IPS-NIHi11 (cell line): ENCODE data around the gene KRR1.

Experiments used
- DNase-seq: peaks from one replicate; pipeline ENCODE4 v3.0.0; 2012; ENCODE audit warnings: mixed read lengths, low spot score

KRR1 gene

GRCh38 chr12:75511116-75512048 lies at the start of gene KRR1:
Gene KRR1, minus strand, starts transcription at chr12:75511609. Its CDS starts 12 bp downstream, at chr12:75511597.
- peak; percentile 89 for DNase-seq

GRCh38 chr12:75560167-75560566 lies 48.8 kb upstream of the KRR1 start:
- DNase-seq, result peak; percentile 16

DNA sequence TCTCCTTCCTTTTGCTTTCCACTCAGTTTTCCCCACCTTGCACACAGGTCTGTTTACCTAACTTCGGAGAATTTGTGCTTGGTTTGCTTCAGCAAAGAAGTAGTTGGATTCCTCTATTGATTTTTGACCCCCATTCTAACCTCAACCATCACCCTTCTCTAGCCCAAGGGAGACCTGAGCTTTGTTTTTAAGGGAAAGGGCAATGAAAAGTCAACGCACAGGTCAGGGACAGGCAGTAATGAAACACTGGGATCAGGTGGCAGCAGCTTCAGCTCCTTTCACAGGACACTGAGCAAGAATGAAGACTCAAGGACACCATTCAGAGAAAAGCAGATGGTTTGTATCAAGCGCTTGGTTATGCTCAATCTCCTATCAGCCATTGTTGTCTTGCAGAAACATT lies 46.9 kb upstream of the KRR1 start:
- DNase-seq, result no peak

- no peak for DNase-seq
Observed at GRCh38 chr12:75556311-75556899, 45.0 kb upstream of the KRR1 start.

GRCh38 chr12:75554556-75554880 lies 43.1 kb upstream of the KRR1 start:
- no peak for DNase-seq

DNA sequence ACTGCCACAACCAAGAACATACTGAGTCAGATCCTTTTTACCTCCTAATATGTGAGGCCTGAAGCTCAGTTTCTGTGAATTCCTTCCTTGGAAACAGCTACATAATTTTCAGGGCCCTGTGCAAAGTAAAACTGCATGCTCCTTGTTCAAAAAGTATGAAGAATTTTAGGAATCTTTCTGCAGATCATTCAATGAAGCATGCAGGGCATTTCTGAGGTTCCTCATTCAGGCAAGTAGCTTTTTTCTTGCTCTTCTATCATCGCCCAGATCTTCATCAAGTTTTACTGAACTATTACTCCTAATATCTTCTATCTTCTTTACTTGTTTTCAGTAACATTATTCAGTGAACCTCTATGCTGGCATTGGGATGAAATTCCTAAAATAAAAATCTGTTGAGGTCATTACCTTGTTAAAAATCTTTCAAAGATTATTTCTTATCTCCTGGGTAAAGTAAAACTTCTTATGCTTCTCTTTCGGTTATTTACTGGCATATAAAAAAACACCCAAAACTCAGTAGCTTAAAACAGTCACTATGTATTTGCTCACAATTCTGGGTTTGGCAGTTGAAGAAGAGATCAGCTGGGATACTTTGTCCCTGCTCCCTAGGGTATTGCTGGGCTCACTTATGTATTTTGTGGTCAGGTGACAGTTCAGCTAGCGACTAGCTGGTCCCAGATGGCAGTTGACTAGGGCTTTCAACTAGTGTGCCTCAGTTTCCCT lies 42.6 kb upstream of the KRR1 start:
- DNase-seq, result no peak

GRCh38 chr12:75553398-75553797 lies 42.0 kb upstream of the KRR1 start:
- no peak for DNase-seq

DNA sequence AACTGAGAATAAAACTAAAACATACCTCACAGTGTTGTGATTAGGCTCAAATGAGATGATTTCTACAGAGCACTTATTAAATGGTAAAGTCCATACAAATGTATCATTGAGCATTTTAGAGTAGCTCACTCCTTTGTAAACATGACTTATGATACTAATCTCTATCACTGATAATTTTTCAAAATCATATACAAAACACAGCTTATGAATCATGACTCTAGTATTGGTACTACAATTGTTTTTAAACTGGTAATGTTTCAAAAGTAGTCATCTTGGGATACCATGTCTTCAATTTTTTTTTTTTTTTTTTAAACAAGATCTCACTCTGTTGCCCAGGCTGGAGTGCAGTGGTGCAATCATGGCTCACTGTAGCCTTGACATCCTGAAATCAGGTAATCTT lies 40.1 kb upstream of the KRR1 start:
- DNase-seq, result no peak

DNA sequence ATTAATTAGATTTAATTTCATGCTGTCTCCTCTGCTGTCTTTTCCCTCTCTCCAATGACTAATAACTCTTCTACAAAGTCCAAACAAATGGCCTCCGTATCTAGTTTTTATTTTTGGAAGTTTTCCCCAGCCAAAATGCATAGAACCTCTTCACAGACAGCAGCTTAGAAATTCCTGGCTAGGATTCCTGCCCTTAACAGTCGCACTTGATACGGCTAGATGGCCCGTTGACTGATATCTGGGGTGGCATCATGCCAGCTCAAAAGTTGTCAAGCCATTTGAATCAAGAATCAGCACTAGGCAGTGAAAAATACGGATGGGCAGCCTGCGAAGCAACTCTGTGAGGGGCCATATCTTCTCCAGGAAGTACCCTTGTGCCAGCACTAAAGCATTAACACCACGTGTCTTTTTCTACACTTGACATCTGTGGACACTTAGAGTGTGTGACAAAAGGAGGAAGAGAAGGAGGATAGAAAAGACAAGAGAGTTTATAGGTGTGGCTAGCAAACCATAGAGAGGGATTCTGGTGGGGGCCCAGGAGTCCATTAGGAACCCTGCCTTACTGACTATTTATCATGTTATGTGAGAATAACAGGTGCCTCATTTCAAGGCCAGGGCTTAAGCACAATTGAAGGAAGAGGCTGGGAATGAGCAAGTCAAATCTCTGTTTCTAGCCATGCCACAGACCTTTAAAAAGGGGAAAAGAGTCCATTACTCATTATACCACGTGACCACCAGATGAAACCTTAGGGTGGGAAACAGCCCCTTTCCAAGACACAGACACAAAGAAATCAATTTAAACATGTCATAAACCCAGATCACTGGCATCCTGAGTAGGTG lies 39.2 kb upstream of the KRR1 start:
- no peak for DNase-seq

- no peak for DNase-seq
Observed at GRCh38 chr12:75549989-75550388, 38.6 kb upstream of the KRR1 start.

DNA sequence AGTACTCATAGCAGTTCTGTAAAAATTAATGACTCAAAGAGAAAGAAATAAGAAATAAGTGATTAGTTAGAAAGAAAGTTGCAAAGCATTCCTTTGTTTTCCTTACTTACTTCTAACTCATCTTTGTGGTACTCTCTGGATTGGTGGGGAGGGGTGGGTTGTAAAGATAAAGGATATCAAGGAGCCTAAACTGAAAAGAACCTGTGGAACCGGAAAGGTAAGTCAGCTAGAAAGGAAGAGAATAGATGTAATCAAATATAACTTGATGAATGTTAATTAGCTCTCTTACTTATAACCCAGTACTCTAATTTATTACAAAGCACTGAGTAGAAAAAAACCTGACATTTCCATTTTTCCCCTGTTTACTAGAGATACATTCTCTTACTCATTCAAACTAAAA lies 37.5 kb upstream of the KRR1 start:
- no peak for DNase-seq

- DNase-seq, result no peak
Observed at GRCh38 chr12:75545636-75546035, 34.2 kb upstream of the KRR1 start.

- DNase-seq, result no peak
Observed at GRCh38 chr12:75543529-75543928, 32.1 kb upstream of the KRR1 start.

DNA sequence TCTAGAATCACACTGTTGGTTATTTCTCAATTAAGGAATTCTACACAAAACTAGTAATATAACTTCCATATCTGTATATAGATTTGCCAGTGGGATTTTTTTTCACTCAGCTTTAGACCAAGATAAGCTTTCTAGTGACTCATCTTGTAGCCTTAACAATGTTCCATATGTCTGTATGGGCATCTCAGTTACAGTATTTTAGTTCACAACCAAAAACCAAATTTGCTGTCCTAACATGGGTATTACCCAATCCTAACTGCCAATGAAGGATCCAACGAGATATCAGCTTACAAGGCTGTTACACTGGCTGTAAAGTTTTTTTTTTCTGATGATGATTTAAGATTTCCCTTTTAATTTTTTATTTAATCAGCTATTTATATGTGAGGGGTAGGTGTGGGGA lies 31.5 kb upstream of the KRR1 start:
- DNase-seq, result no peak

GRCh38 chr12:75539889-75540288 lies 28.5 kb upstream of the KRR1 start:
- no peak for DNase-seq

- DNase-seq, result no peak
Observed at GRCh38 chr12:75533239-75533638, 21.8 kb upstream of the KRR1 start.

DNA sequence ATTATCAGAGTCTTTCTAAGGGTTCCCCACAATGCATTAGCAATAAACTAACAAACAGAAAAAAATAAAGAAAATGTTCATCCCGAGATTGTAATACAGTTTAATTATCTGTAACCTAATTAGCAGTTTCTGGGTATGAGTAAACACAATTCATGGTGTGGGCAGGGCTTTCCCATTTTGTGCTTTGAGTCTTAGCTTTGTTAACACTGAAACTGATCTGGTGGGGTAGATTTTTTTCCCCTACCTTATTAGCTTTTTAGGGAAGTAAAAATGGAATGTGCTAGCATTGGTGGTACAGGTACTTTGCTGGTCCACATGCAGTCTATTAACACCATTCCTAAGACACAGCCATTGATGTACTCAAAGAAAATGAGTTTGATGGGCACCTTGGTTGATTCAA lies 18.4 kb upstream of the KRR1 start:
- no peak for DNase-seq

DNA sequence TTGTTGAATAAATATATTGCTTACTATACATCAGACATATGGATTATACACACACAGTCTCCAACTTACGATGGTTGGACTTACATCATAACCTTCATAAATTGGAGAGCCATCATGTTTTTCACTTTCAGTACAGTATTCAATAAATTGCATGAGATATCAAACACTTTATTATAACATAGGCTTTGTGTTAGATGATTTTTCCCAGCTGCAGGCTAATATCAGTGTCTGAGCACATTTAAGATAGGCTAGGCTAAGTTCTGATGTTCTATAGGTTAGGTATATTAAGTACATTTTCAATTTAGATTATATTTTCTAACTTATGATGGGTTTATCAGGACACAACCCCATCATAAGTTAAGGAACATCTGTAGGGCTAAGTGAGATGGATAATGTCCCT lies 17.9 kb upstream of the KRR1 start:
- no peak for DNase-seq

DNA sequence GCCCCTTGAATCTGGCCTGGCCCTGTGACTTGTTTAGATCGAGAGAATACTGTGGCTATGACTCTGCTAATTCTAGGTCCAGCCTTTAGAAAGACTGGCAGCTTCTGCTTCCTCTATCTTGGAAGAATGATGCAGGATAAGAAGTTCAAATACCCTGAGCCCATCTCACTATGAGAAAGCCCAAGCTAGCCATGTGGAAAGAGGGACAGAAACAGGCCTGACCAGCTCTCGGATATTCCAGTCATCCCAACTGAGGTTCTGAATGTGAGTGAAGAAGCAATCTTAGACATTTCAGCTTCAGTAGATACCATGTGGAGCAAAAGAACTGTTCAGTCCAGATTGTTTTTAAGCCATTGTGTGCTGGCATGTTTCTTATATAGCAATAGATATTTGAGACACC lies 17.3 kb upstream of the KRR1 start:
- no peak for DNase-seq

DNA sequence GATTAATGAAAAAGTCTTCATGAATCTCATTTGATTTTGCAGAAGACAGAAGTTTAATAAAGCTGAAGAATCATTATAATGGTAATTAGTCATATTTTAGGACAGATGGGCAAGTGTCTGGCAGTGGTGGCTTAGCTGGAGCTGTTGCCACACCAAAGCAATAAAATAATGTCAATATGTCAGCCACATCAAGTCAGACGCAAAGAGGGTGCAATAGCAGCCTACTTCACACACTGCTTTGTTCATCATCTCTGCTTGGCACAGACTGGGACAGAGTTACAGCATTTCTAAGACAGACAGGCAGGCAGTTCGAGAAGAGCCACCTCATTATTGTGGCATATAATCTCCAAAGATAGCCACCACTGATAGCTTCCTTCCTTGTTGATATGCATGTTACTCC lies 16.9 kb upstream of the KRR1 start:
- DNase-seq, result no peak

- peak; percentile 56 for DNase-seq
Observed at GRCh38 chr12:75526655-75527511, 15.5 kb upstream of the KRR1 start.
